Measurements from ENCODE around the gene ALKBH2. TPM values are rescaled to one million over a fixed set of nuclear protein-coding genes. Genes with fewer than 3 reads are reported as not detected.
A peak's percentile ranks its signal among the peaks of the same experiment; 100 is the strongest.

Gene ALKBH2
- total RNA-seq, 6 donors from 2014 or later = 1.9 to 16.4 (median 12.4) TPM

GRCh38 chr12:109100741-109101140 lies 7.5 kb upstream of the ALKBH2 start:
- WGBS, 2 donors = 78 to 79% methylated on average over 4 of the region's 4 CpGs
- DNase-seq (no peak), ATAC-seq (ENCODE audit: low FRiP score in 2 of 2) (no peak)
- Histone ChIP-seq H3K4me1 (peaks cover 14 to 30% (median 16%) of the 10 kb centered on the region in 4 donors), H3K27ac (no peak overlapping the region), H3K36me3 (peaks cover 13 to 42% (median 29%) of the 10 kb centered on the region in 4 donors), H3K9me3 (no peaks in the 10 kb centered on the region), H3K4me3 (no peak overlapping the region), H3K27me3 (no peaks in the 10 kb centered on the region)
- no peak for TF ChIP-seq EP300 (IDR thresholded peaks at IDR 0.05)
- no peak for TF ChIP-seq POLR2A (IDR thresholded peaks at IDR 0.05)
- no peak for TF ChIP-seq CTCF (IDR thresholded peaks at IDR 0.05)
- no peak for TF ChIP-seq POLR2AphosphoS5 (IDR thresholded peaks at IDR 0.05)

- ATAC-seq (ENCODE audit: low FRiP score in 2 of 2) = no peak
- TF ChIP-seq EP300 (IDR thresholded peaks at IDR 0.05) (no peak), POLR2AphosphoS5 (IDR thresholded peaks at IDR 0.05) (no peak), CTCF (IDR thresholded peaks at IDR 0.05) (no peak), POLR2A (IDR thresholded peaks at IDR 0.05) (no peak)
- H3K9me3 ChIP-seq = no peaks in the 10 kb centered on the region
- no peak for DNase-seq
- 76 to 78% methylated on average over 12 of the region's 12 CpGs for WGBS, 2 donors
- peaks cover 14 to 30% (median 16%) of the 10 kb centered on the region in 4 donors for H3K4me1 ChIP-seq
- H3K27me3 ChIP-seq = no peaks in the 10 kb centered on the region
- H3K4me3 ChIP-seq = peak overlapping the region in 1 of 4 donors; percentile 91
- H3K36me3 ChIP-seq = peaks cover 6 to 29% (median 18%) of the 10 kb centered on the region in 4 donors
- peak overlapping the region in 2 of 4 donors; percentile 87 to 93 for H3K27ac ChIP-seq
Measured at GRCh38 chr12:109099431-109100020, 6.3 kb upstream of the ALKBH2 start.

GRCh38 chr12:109098651-109099050 lies 5.4 kb upstream of the ALKBH2 start:
- 7 to 8% methylated on average over 7 to 8 of the region's 8 CpGs for WGBS, 2 donors

GRCh38 chr12:109098183-109098604 lies 4.9 kb upstream of the ALKBH2 start:
- WGBS, 2 donors = 0 to 1% methylated on average over 12 to 30 of the region's 32 CpGs
- H3K27me3 ChIP-seq = no peaks in the 10 kb centered on the region

More at GRCh38 chr12:109098651-109099050, 5.4 kb upstream of the ALKBH2 start:
- Histone ChIP-seq H3K9me3 (no peaks in the 10 kb centered on the region), H3K27me3 (no peaks in the 10 kb centered on the region), H3K4me3 (peak overlapping the region; percentile 79 to 91 (median 82)), H3K27ac (peak overlapping the region; percentile 68 to 93 (median 86)), H3K4me1 (peaks cover 16 to 32% (median 18%) of the 10 kb centered on the region in 4 donors), H3K36me3 (peaks cover 6 to 21% (median 13%) of the 10 kb centered on the region in 4 donors)
- no peak for ATAC-seq (ENCODE audit: low FRiP score in 2 of 2)
- no peak for TF ChIP-seq CTCF (IDR thresholded peaks at IDR 0.05)
- no peak for TF ChIP-seq POLR2A (IDR thresholded peaks at IDR 0.05)
- no peak for TF ChIP-seq POLR2AphosphoS5 (IDR thresholded peaks at IDR 0.05)
- TF ChIP-seq EP300 (IDR thresholded peaks at IDR 0.05) = no peak
- no peak for DNase-seq

More at GRCh38 chr12:109098183-109098604, 4.9 kb upstream of the ALKBH2 start:
- no peaks in the 10 kb centered on the region for H3K9me3 ChIP-seq
- peak overlapping the region; percentile 79 to 91 (median 82) for H3K4me3 ChIP-seq
- ATAC-seq (ENCODE audit: low FRiP score in 2 of 2) (peak; percentile 69 to 79), DNase-seq (peak; percentile 62 to 93)
- H3K27ac ChIP-seq = peak overlapping the region; percentile 68 to 93 (median 86)
- peaks cover 18 to 36% (median 20%) of the 10 kb centered on the region in 4 donors for H3K4me1 ChIP-seq
- no peak for TF ChIP-seq EP300 (IDR thresholded peaks at IDR 0.05)
- peak in 2 of 4 donors; percentile 20 to 55 for TF ChIP-seq POLR2A (IDR thresholded peaks at IDR 0.05)
- TF ChIP-seq POLR2AphosphoS5 (IDR thresholded peaks at IDR 0.05) = peak; percentile 2 to 6
- TF ChIP-seq CTCF (IDR thresholded peaks at IDR 0.05) = no peak
- H3K36me3 ChIP-seq = peaks cover 3 to 16% (median 9%) of the 10 kb centered on the region in 4 donors

Measured in upper lobe of left lung (tissue), 6 donors.